Dermis blood vessel endothelial cell (primary cell): ENCODE data around the gene NME4. TPM values are rescaled to one million over a fixed set of nuclear protein-coding genes. Genes with fewer than 3 reads are reported as not detected.
"Not testable (repeated sequence)": the region's sequence is repeated elsewhere in the genome, so short reads cannot be mapped to it uniquely, and the experiment has no call there.

ENCODE experiments used
- DNase-seq: peaks from one replicate; pipeline ENCODE4 v3.0.0; 2010
- total RNA-seq: library from RNA; depleted of rRNA; stranded (reverse); fragments of >200 nt; gene quantifications from 2 replicates; pipeline ENCODE4 v1.2.3, GENCODE V29; 2014

Gene NME4
- total RNA-seq = 42.2 and 55.7 TPM in 2 replicates

DNA sequence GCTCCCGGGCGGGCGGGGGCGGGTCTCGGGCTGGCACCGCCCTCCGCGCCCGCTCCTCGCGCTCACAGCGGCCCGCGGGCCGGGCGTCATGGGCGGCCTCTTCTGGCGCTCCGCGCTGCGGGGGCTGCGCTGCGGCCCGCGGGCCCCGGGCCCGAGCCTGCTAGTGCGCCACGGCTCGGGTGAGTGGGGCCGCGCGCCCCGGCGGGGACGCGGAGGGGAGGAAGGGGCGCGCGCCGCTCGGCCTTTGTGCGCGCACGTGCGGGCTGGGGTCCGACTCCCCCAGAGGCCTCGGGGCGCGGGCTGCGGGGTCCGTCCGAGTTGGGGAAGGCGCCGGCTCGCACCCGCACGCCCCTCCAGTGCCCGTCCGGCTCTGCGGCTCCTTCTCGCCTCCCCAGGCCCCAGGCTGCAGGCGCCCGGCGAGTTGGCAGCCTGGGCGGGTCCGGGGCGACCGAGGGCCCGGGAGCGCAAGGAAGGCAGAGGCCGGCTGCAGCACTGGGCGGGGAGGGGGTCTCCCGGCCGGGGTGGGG, at the start of gene NME4:
TSS of gene NME4 (plus strand) at position 65 of the 527 bp plus-strand sequence. CDS start at position 89, 24 bp downstream.
- peak; percentile 46 for DNase-seq

DNA sequence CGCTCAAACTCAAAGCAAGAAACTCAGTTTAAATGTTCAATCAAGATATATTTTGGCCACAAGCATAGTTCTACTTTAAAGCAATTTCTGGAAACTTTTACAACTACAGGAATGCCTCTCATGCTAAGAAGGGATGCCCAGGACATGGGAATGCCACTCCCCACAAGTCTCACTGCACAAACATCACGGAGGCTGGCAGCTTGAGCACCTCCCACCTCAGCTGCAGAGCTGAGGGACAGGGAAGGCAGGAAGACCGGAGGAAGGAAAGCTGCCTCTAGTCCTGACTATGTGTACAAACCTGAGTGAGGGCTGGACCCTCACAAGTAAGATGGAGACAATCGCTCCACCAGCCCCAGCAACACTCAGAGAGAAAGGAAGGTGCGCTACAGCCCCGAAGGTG, 49.8 kb upstream of the NME4 start:
- DNase-seq = no peak

DNA sequence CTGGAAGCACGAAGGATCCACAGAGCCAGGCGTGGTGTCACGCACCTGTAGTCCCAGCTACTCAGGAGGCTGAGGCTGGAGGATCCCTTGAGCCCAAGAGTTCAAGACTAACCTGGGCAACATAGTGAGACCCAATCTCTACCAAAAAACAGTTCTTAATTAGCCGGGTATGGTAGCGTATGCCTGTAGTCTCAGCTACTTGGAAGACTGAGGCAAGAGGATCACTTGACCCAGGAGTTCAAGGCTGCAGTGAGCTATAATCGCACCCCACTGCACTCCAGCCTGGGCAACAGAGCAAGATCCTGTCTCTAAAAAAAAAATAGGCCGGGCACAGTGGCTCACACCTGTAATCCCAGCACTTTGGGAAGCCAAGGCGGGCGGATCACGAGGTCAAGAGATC, 48.5 kb upstream of the NME4 start:
- DNase-seq = not testable (repeated sequence)

DNA sequence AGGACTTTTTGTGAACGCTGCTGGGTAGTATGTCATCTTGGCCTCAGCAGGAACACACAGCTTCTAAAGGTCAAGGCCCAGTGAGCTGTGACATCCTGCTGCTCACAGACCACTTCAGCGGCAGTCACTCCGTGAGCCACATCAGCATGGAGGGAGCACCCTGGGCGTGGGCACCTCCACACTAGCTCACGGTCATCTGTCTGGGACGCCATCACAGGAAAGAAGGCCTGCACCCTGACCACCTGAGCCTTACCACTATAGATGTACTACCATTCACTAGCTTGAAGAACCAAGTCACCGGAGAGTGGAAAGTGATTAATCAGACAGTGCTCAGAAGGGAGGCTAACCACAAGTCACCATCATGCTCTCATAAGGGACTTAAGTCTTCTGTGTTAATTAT, 47.8 kb upstream of the NME4 start:
- DNase-seq = no peak

DNA sequence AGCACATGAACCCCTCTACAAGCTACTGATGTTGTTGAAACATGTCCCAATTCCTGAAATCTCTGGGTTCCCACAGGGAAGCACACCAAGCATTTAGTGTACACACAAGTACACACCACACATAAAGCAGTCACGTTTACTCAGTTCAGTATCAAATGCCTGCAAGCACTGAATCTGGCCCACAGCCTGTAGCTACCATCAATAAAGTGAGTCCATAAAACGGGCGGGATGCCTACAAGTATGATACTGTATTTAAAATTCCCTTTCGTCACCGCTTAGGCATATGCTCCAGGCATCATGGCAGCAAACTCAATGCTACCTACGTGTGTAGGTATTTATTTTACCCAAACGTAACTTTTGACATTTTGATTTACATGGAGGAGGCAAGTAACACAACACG, 46.8 kb upstream of the NME4 start:
- DNase-seq = no peak

DNA sequence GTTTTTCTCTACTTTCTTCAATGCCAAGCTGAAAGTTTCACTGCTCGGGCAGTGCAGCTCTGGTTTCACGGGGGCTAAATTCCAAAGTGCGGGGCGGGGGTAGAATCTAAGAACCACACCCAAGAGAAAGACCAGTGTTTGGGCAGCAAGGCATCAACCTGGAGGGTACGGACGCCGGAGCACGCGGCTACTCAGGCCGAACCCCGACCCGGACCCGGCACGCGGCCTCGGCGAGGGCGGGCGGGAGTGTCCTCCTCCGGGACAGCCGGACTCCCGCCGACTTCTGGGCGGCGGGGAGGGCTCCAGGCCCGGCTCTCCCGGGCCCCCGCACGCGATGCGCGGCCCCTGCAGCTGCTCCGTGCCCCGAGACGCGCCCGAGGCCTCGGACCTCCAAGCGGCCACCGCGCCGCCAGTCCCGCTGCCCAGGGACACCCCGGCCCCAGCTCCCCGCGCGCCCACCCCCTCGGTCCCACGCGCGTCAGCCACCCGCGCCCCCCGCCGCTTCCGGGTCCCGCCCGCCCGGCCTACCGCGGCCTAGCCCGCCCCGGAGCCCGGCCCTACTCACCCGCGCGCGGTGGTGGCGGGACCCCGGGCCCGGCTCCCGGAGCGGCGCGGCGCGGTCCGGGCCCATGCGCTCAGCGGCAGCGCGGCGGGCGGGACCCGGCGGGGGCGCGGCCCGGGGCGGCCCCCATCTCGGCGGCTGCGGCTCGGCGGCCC, 45.0 kb upstream of the NME4 start:
- peak; percentile 17 for DNase-seq

DNA sequence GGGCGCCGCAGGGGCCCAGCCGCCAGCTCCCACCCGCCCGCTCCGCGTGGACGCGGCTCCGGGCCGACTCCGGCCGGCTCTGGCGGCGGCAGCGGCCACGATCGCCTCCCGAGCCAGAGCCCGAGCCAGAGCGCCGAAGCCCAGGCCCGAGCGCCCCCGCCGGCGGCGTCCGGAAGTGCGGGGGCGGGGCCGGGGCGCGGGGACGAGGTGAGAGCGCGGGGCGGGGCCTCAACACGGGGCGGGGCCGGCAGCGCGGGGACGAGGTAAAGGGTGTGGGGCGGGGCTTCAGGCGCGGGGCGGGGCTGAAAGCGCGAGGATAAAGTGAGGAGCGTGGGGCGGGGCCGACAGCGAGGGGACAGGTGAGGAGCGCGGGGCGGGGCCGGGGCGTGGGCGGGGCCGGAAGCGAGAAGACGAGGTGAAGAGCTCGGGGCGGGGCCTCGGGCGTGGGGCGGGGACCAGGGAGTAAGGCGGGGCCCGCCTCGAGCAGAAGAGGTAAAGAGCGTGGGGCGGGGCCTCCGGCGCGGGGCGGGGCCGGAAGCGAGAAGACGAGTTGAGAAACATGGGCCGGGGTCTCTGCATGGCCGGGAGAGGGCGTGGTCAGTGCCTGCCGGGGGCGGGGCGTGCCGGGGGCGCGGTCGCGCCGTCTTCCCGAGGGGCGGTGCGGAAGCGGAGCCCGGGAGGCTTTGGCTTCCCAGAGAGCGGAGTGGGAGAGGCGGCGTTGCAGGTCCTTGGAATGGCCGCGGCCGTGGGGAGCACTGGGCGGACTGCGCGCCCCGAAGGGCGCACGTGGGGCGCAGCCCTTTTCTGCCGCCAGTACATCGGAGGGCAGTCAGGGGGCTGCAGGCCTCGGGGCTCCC, 44.2 kb upstream of the NME4 start, which contains the start of gene AXIN1:
TSS of gene AXIN1 (minus strand) at position 177 of the 857 bp plus-strand sequence. CDS start 5,698 bp downstream, outside the sequence.
- DNase-seq = peak; percentile 88

DNA sequence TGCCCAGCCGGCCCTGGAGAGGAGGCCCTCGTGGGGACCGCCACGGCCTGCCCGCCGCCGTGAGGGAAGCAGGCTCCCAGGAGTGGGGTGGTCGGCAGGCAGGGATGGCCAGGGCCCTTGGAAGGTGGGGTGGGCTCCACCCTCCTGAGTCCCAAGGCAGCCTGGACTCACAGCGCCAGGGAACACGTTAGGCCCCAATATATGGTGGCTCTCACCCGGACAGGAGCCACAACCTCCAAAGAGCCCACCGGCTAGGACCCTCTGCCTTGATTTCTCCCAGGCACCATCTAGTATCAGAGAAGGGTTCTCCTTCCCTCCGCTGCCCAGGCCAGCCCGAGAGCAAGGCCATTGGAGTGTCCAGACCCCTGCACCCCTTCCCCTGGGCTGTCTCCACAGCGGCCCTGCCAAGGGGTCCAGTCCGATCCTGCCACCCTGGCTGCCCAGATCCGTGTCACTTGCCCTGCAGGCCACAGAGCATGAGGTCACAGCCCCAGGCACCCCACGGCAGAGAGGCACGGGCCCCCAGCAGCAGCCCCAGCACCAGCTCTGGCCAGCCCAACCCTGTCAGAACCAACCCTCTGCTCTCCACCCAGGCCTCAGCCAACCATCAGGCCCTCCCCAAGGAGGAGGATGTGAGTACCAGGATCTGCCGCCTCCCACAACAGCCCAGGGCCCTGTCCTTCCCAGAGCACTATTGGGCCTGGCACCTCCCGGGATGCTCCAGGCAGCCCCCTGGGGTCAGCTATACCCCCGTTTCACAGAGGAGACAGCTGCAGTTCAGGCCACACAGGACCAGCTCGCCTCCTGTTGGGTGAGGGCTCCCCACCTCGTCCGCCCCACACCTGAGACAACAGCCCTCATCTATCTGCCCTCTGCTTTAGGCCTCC, 43.4 kb upstream of the NME4 start:
- no peak for DNase-seq

DNA sequence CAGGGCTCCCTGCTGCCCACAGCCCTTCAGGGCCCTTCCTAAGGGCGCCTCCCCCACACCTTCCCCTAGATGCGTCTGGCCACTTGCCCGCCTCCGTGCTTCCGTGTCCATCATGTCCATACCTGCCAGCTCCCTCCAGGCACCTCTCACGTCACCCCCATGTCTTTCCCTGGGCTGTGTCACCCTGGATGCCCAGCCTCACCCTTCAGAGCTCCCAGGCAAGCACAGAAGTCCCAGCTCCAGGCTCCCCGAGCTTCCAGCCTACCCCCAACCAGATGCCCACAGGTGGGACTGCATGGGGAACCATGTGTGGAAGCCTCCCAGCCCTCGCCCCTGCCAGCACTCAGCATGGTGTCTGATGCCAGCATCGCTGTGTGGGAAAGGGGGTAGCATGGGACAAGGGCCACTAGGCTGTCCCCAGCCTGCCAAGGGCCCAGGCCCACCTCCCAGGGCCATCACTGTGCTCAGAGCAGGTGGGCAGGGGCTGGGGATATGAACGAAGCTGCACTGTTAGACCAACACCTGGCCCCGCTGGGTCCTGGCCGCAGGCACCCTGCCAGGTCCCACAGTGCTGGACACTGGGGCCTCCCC, 42.6 kb upstream of the NME4 start:
- no peak for DNase-seq

DNA sequence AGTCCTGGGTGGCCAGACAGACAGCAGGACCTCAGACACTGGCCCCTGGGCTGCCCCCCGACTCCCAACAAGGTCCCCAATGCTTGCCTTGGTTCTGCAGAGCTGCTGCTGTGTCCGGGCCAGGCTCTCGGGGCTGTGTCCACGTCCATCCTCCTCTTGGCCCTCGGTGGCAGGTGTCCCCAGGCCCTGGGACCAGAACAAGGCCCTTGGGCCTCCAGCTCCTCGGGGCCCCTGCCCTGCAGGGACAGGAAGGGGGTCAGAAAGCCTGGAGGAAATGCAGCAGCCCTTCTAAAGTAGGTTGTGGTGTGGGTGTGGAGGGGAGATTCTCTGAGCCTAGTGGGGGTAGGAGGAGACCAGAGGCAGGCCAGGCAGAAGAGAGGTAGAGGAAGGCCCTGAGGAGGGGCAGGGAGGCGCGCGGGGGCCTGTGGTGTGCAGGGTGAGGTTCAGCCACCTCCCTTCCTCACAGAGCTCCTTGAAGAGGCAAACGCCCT, 42.0 kb upstream of the NME4 start:
- DNase-seq = no peak

DNA sequence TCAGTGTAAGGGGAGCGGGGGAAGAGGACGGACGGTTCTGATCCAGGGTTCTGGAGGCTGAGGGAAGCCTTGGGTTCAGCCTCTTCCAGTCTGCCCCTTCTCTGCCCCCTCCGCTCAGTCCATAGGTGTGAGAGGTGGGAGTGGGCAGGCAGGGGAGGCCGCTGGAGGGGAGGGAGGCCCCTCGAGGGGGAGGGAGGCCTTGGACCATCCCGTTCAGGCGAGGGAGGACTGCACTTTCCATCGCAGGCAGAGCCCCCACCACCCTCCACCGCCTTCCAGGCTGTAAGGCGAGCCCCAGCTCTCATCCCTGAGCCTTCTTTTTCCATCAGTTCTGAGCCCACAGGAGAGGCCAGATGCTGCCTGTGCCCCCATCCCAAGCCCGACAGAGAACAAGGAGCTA, 40.3 kb upstream of the NME4 start:
- DNase-seq = no peak

DNA sequence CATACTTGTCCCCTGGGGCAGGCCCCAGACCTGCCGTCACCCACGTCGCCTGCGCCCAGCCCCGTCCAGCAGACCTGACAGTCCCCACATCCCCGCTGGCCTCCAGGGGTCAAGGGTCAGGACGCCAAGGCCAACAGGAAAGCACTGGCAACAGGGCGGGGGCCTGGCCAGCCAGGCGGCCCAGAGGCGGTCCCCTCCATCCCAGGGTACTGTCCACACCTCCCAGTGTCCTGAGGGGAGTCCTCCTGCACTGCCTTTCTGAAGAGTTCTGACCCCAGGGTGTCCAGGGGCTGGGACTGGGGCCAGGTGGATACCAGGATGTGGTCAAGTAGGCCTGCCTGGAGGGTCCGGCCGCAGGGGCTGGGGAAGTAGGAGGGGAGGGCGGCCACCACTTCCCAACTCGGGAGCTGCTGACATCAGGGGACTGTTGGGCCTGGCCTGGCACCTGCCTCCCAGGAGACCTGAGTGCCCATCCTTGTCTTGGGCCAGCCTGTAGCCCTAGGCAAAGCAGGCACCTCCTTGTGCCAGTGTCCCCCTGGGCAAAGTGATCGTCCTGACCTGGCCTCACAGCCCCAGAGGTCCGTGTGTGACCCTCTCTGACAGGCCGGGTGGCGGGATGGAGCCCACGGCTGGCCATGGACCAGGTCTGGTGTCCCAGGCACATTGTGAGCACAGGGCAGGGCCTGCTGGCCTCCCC, 37.8 kb upstream of the NME4 start:
- DNase-seq = no peak

DNA sequence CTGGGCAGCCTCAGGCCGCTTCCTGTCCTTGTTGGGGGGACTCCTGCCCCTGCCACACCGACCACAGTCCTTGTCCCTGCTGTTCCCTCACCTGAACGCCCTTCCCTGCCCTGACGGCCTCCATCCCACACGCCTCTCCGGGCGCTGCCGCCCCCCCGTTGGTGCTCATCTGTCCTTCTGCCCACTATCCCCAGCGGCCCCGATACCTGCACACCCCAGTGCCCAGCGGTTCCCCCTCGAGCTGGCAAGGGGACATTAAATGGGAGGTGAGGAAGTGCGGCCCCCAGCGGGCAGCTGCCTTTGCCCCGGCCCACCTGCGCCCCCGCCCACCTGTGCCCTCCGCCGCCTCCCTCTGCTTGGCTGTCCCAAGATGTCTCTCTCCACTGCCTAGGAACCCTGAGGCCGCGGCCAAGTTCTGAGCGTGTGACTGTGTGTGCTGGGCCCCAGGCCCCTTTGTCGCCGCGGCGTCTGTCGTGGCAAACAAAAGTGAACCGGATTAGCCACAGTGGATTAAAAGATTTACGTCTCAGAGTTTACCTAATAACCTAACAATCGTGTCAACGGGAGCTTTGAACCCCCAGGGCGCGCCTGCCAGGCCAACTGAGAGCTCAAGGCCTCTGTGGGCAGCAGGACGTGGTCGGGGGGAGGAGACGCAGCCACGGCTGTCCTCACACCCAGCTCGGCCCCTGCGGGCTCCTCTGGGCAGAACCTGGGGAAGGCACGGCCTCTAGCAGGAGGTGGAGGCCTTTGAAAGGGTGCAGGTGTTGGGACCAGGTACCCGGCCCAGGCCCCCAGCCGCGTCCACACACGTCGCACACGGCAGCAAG, 36.9 kb upstream of the NME4 start:
- no peak for DNase-seq

DNA sequence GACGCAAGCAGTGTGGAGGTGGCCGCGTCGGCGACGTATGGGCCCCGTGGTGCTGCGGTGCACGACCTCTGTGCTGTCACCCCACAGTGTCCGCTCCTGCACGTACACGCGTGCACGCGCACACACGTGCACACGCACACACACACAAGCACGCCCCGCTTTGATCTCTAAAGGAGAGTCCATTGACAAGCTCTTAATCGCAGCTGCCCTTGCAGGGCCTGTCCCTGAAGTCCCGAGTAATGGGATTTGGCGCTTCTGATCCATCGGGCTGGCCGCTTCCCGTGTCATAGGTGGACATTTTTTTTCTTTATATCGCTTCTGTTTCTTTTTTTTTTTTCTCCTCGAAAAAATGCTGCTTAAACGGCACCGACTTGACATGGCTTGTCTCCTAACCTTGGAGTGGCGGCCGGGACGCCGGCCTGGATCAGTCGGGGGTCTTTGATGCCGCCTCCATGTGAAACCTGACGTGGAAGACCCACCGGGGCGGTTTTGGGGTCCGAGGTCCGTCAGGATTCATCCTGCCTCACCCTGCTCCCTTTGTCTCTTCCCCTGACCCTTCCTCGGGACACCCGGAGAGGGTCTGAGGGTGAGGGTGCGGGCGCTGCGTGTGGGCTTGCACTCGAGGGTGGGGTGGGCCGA, 36.2 kb upstream of the NME4 start:
- no peak for DNase-seq

DNA sequence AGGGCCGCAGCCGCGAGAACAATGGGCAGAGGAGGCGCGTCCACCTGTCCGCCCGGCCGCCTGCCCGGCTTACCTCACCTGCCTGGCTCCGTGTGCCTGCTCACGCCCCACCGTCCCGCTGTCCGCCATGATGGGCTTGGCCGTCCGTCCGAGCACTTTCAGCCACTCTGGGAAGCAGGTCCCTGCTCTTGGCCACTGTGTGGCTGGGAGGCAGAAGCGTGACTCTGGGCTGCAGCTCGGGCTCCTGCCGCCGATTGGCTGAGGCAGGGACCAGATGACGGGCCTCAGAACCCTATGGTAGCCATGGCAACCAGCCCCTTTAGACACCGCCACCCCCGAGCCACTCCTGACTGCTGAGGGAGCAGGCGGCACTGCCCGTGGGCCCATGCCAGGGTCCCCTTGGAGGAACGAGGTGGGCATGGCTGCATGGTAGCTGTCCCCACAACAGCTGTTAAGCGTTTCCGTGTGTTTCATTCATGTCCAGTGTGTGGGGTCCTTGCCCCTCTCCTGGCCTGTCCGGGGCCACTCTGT, 35.6 kb upstream of the NME4 start:
- DNase-seq = no peak

DNA sequence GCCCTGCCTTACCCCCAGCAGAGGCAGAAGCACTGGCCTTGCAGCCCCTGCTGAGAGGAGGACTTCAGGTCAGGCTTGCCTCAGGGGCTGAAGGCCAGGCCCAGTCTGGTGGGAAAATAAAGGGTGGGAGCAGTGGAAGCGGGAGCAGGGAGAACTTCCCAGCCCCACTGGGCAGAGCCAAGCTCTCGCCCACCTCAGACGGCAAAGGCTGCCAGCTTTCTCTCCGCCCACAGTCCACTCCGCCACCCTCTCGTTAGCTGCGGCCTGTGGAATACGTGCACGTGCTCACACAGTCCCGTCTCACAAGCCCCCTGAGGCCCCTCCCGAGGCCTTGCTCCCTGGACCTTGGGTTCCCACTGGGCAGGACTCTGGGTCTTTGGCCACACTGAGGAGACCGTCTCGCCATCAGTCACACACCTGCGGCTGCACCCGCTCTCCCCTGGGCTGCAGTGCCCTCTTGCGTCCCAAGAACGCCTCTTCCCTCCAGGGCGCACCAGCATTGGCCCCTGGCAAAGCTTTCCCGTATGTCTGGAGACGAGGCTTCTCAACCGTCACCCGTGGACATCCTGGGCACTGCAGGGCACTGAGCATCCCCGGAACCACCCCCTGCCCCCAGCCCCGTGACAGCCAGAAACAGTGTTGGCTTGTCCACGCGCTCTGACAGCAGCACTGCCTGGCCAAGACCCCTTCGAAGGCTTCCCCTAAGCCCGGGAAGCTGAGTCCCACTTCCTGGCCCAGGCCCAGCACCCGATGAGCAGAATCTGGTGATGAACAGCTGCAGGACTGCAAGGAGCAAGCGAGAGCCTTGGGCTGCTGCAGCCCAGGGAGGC, 34.9 kb upstream of the NME4 start:
- DNase-seq = peak; percentile 89

DNA sequence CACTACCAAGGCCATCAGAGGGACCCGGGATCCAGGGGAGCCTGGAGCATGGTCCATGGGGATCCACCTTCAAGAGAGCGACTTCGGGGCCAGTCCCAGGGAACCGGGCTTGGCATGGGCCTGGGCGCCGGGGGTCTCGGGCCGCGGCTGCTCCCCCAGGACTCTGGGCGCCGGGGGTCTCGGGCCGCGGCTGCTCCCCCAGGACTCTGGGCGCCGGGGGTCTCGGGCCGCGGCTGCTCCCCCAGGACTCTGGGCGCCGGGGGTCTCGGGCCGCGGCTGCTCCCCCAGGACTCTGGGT, 34.3 kb upstream of the NME4 start:
- not testable (repeated sequence) for DNase-seq

DNA sequence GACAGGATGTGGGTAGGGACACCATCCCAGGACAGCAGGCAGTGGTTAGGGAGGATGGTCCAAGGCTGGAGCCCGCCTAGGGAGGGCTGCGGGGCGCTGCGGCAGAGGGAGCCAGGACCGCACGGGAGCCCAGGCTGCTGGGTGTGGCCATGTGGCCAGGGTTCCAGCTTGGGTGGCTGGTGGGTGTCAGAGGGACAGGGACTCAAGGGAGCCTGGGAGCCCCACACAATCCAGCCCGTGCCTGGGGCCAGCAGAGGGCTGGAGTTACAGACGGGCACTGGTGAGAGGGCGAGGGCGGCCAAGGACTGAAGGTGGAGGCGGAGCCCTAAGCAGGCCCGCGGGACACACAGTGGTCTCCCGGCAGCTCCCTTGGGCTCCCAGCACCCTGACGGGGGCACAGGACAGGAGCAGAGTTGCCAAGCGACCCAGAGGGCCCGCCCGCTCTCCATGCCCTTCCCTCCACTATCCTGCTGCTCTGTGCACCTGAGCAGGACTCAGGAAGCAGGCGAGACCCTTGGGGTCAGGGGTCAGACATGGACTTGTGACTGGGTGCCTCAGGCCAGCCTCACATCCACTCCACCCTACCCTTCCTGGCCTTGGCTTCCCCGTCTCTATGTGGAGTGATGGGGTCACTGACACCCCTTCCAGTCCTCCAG, 33.8 kb upstream of the NME4 start:
- DNase-seq = no peak
